Keratinocyte (primary cell): ENCODE results near the gene SCUBE1. TPM values are rescaled to one million over a fixed set of nuclear protein-coding genes. Genes with fewer than 3 reads are reported as not detected.

Source experiments
- DNase-seq: peaks from one replicate; pipeline ENCODE4 v3.0.0-alpha.2; 2011; ENCODE audit warnings: low read depth, missing footprints, low spot score
- FAIRE-seq: peaks from 2 replicates; lab custom pipeline; 2011; peaks lifted over from hg19 to GRCh38; lab: Jason Lieb, UNC
- H2AFZ ChIP-seq: 2 replicates; pipeline ENCODE4 v1.6.0; 2012; ENCODE audit warnings: low read length, control low read depth, inconsistent platforms; ENCODE audit not compliant: control insufficient read depth
- H3K27ac ChIP-seq: 2 replicates; pipeline ENCODE4 v1.5.1; 2011; ENCODE audit warnings: low read length; ENCODE audit not compliant: control insufficient read depth, insufficient read depth
- H3K27me3 ChIP-seq: 3 replicates; pipeline ENCODE4 v1.6.0; 2011; ENCODE audit warnings: low read length; ENCODE audit not compliant: control insufficient read depth, insufficient read depth; ENCODE audit errors: extremely low read depth
- H3K36me3 ChIP-seq, 2 experiments: 2 replicates in 1 of 2; 3 replicates in 1 of 2; pipeline ENCODE4 v1.5.1; 2011; ENCODE audit warnings: low read length in 2 of 2, mild to moderate bottlenecking in 1 of 2; ENCODE audit not compliant: control insufficient read depth in 2 of 2, insufficient read depth in 2 of 2; ENCODE audit errors: extremely low read depth in 1 of 2
- H3K4me1 ChIP-seq: 3 replicates; pipeline ENCODE4 v1.5.1; 2011; ENCODE audit warnings: low read length; ENCODE audit not compliant: control insufficient read depth, insufficient read depth; ENCODE audit errors: extremely low read depth
- H3K4me2 ChIP-seq: 3 replicates; pipeline ENCODE4 v1.6.0; 2011; ENCODE audit warnings: low read depth, low read length; ENCODE audit not compliant: control insufficient read depth, insufficient read depth; ENCODE audit errors: extremely low read depth
- H3K4me3 ChIP-seq, 3 experiments: fragments of 200-600 bp in 1 of 3; sonication (generic) in 1 of 3; 2 replicates in 2 of 3; 3 replicates in 1 of 3; pipeline ENCODE4 v1.5.1; 2011 to 2016; ENCODE audit warnings: low read length in 3 of 3, mild to moderate bottlenecking in 3 of 3, control low read depth in 2 of 3, inconsistent platforms in 1 of 3, low read depth in 1 of 3, mixed read lengths in 1 of 3, mixed run types in 1 of 3, moderate library complexity in 1 of 3; ENCODE audit not compliant: control insufficient read depth in 2 of 3, insufficient read depth in 2 of 3; ENCODE audit errors: extremely low read depth in 1 of 3
- H3K79me2 ChIP-seq: 2 replicates; pipeline ENCODE4 v1.6.0; 2012; ENCODE audit warnings: low read length; ENCODE audit not compliant: control insufficient read depth, insufficient read depth
- H3K9ac ChIP-seq: 3 replicates; pipeline ENCODE4 v1.6.0; 2011; ENCODE audit warnings: low read length; ENCODE audit not compliant: control insufficient read depth, insufficient read depth; ENCODE audit errors: extremely low read depth
- H3K9me1 ChIP-seq: 3 replicates; pipeline ENCODE4 v1.6.0; 2011; ENCODE audit warnings: low read length; ENCODE audit not compliant: control insufficient read depth, insufficient read depth; ENCODE audit errors: extremely low read depth
- H3K9me3 ChIP-seq: 2 replicates; pipeline ENCODE4 v1.5.1; 2012; ENCODE audit warnings: low read depth, low read length; ENCODE audit not compliant: control insufficient read depth
- H4K20me1 ChIP-seq: 3 replicates; pipeline ENCODE4 v1.6.0; 2011; ENCODE audit warnings: low read length; ENCODE audit not compliant: control insufficient read depth, insufficient read depth; ENCODE audit errors: extremely low read depth
- EZH2 ChIP-seq: IDR thresholded peaks from one replicate; pipeline ENCODE4 v1.6.1; 2012; ENCODE audit warnings: inconsistent platforms, mild to moderate bottlenecking, low read length, moderate library complexity
- dilution Hi-C: fragments of 300-500 bp; cut with MboI; formaldehyde crosslinking; loops from one replicate; pipeline ENCODE4 v1.7.0; 2020; ENCODE audit warnings: low sequenced_read_pairs; ENCODE audit not compliant: extremely low pct_ligation_motif_present
- polyA plus RNA-seq, 5 experiments: library from polyadenylated mRNA; depleted of rRNA in 3 of 5; stranded (reverse) in 3 of 5; stranded (forward) in 1 of 5; unstranded in 1 of 5; fragments of >200 nt; gene quantifications; 1 replicate in 1 of 5; 2 replicates in 3 of 5; 3 replicates in 1 of 5; pipeline versions ENCODE4 v1.2.1 to v1.2.3, GENCODE V29; 2011 to 2012; ENCODE audit warnings: missing spikeins in 2 of 5, low read depth in 1 of 5, low replicate concordance in 1 of 5
- TF ChIP-seq, protein P1 (sequence below), 3 experiments: IDR thresholded peaks in 1 of 3; conservative IDR thresholded peaks in 1 of 3; optimal IDR thresholded peaks in 1 of 3; 2 replicates in 2 of 3; 3 replicates in 1 of 3; pipeline versions ENCODE3 to v1.5.1; 2011; ENCODE audit warnings: low read length in 3 of 3, mild to moderate bottlenecking in 3 of 3, moderate library complexity in 2 of 3, control low read depth in 1 of 3, inconsistent platforms in 1 of 3; ENCODE audit not compliant: insufficient read depth in 2 of 3; ENCODE audit errors: extremely low read depth in 1 of 3

SCUBE1 gene
- polyA plus RNA-seq, 1 donor (not counting 4 experiments of a cell fraction or from before 2014, with no cell fraction given): not detected

DNA sequence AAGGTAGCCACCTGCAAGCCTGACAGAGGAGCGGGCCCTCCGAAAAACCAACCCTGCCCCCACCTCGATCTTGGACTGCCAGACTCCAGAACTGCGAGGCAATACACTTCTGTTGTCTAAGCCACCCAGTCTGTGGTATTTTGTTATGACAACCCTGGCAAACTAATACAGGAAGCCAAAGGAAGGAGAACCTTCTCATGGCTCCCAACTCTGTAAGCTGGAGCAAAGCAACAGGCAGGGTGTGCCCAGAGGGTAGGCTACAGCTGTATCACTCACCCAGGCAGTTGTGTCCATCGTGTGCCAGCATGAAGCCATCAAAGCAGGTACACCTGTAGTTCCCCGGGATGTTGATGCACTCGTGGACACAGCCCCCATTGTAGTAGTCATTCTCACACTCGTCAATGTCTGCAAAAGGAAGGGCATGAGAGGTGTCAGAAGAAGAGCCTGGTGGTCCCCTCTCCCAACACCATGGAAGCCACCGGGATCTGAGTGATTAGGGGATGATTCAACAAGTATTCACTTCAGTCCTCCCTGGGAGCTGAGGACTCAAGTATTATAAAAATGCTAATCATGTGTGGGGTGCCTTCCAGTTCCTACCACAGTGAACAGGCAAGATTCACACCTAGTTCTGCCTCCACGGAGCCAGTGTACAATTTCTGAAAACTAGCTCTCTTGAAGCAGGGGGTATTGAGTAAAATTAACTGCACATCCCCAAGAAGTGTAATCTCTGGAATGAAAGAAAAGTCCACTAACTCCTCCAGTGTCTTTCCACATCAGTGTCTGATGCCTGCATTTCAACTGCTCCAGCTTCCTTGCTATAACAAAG lies 23.3 kb downstream of the SCUBE1 start:
- Histone ChIP-seq H3K4me1 (no peaks in the 10 kb centered on the region), H3K27ac (no peak overlapping the region), H3K9me1 (no peaks in the 10 kb centered on the region), H3K79me2 (no peaks in the 10 kb centered on the region), H3K4me3 (no peak overlapping the region), H2AFZ (no peak overlapping the region), H3K9me3 (no peaks in the 10 kb centered on the region), H3K27me3 (no peaks in the 10 kb centered on the region), H4K20me1 (no peaks in the 10 kb centered on the region), H3K9ac (no peak overlapping the region), H3K36me3 (no peaks in the 10 kb centered on the region), H3K4me2 (no peak overlapping the region)
- DNase-seq: no peak
- TF ChIP-seq EZH2: no peak
- TF ChIP-seq, protein P1, sequence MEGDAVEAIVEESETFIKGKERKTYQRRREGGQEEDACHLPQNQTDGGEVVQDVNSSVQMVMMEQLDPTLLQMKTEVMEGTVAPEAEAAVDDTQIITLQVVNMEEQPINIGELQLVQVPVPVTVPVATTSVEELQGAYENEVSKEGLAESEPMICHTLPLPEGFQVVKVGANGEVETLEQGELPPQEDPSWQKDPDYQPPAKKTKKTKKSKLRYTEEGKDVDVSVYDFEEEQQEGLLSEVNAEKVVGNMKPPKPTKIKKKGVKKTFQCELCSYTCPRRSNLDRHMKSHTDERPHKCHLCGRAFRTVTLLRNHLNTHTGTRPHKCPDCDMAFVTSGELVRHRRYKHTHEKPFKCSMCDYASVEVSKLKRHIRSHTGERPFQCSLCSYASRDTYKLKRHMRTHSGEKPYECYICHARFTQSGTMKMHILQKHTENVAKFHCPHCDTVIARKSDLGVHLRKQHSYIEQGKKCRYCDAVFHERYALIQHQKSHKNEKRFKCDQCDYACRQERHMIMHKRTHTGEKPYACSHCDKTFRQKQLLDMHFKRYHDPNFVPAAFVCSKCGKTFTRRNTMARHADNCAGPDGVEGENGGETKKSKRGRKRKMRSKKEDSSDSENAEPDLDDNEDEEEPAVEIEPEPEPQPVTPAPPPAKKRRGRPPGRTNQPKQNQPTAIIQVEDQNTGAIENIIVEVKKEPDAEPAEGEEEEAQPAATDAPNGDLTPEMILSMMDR (optimal IDR thresholded peaks at IDR 0.05 in 1 of 3, IDR thresholded peaks at IDR 0.05 in 1 of 3, conservative IDR thresholded peaks at IDR 0.05 in 1 of 3; ENCODE audit: extremely low read depth in 1 of 3, insufficient read depth in 2 of 3, low read length in 3 of 3): no peak
- FAIRE-seq: no peak
- dilution Hi-C loops: no loop called here

- Histone ChIP-seq H2AFZ (no peak overlapping the region), H3K27ac (no peak overlapping the region), H3K27me3 (peaks cover 5% of the 10 kb centered on the region), H3K9me1 (no peaks in the 10 kb centered on the region), H3K4me3 (no peak overlapping the region), H3K9ac (no peak overlapping the region), H3K36me3 (no peaks in the 10 kb centered on the region), H4K20me1 (no peaks in the 10 kb centered on the region), H3K9me3 (no peaks in the 10 kb centered on the region), H3K79me2 (no peaks in the 10 kb centered on the region), H3K4me1 (no peaks in the 10 kb centered on the region), H3K4me2 (no peak overlapping the region)
- TF ChIP-seq, protein P1 (optimal IDR thresholded peaks at IDR 0.05 in 1 of 3, IDR thresholded peaks at IDR 0.05 in 1 of 3, conservative IDR thresholded peaks at IDR 0.05 in 1 of 3; ENCODE audit: extremely low read depth in 1 of 3, insufficient read depth in 2 of 3, low read length in 3 of 3): no peak
- no peak for TF ChIP-seq EZH2
- no peak for FAIRE-seq
- dilution Hi-C loops: no loop called here
- no peak for DNase-seq
Measured at GRCh38 chr22:43317239-43317638, 25.9 kb downstream of the SCUBE1 start.
